SU-DHL-6 (cell line): ENCODE results near the gene ABCG1.

Source experiments
- EZH2phosphoT487 ChIP-seq: fragments of 200-600 bp; sonication (generic), shearing (Covaris generic); conservative IDR thresholded peaks from 2 replicates; pipeline ENCODE4 v1.6.1; 2018; ENCODE audit warnings: mild to moderate bottlenecking, antibody characterized with exemption, low read length, moderate library complexity, mixed read lengths
- TF ChIP-seq, protein P1 (sequence below): fragments of 200-600 bp; sonication (generic); IDR thresholded peaks from one replicate; pipeline ENCODE4 v1.5.1; 2017; ENCODE audit warnings: antibody characterized with exemption, mild to moderate bottlenecking, low read length, moderate library complexity; ENCODE audit not compliant: insufficient read depth, poor library complexity, severe bottlenecking

DNA sequence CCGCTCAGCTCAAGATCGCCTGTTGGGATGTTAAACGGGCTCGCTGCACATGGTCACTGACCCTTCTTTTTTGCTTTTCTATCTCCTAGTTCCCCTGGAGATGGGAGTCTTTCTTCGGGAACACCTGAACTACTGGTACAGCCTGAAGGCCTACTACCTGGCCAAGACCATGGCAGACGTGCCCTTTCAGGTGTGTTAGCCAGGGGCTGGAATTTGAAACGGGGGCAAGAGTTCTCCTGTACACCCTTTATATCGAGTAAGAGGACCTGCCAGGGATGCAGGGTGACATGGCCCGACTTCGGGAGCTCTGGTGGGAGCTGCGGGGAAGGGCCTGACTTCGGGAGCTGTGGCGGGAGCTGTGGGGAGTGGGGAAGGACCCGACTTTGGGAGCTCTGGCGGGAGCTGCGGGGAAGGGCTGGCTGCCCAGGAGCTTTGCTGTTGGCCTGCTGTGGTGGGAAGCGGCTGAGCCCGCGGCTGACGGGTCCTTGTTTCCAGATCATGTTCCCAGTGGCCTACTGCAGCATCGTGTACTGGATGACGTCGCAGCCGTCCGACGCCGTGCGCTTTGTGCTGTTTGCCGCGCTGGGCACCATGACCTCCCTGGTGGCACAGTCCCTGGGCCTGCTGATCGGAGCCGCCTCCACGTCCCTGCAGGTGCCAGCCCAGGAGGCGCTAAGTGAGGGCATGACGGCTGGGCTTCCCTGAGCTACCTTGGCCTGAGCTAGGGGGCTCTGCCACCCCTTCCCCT is 72.2 kb downstream of the ABCG1 start:
- TF ChIP-seq, protein P1, sequence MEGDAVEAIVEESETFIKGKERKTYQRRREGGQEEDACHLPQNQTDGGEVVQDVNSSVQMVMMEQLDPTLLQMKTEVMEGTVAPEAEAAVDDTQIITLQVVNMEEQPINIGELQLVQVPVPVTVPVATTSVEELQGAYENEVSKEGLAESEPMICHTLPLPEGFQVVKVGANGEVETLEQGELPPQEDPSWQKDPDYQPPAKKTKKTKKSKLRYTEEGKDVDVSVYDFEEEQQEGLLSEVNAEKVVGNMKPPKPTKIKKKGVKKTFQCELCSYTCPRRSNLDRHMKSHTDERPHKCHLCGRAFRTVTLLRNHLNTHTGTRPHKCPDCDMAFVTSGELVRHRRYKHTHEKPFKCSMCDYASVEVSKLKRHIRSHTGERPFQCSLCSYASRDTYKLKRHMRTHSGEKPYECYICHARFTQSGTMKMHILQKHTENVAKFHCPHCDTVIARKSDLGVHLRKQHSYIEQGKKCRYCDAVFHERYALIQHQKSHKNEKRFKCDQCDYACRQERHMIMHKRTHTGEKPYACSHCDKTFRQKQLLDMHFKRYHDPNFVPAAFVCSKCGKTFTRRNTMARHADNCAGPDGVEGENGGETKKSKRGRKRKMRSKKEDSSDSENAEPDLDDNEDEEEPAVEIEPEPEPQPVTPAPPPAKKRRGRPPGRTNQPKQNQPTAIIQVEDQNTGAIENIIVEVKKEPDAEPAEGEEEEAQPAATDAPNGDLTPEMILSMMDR = no peak
- TF ChIP-seq EZH2phosphoT487 = no peak
